Measurements from ENCODE around the gene PLEKHS1.
"Not testable (repeated sequence)": the region's sequence is repeated elsewhere in the genome, so short reads cannot be mapped to it uniquely, and the experiment has no call there.

The PLEKHS1 gene

GRCh38 chr10:113770346-113770745, 18.9 kb downstream of the PLEKHS1 start:
- no peak for DNase-seq (ENCODE audit: extremely low read depth, low read depth)
- TF ChIP-seq CTCF (IDR thresholded peaks at IDR 0.05; ENCODE audit: low read depth, low read length): no peak

GRCh38 chr10:113771131-113771530, 19.6 kb downstream of the PLEKHS1 start:
- not testable (repeated sequence) for DNase-seq (ENCODE audit: extremely low read depth, low read depth)

- no peak for TF ChIP-seq CTCF (IDR thresholded peaks at IDR 0.05; ENCODE audit: low read depth, low read length)
- no peak for DNase-seq (ENCODE audit: extremely low read depth, low read depth)
Measured at GRCh38 chr10:113775686-113776294, 24.3 kb downstream of the PLEKHS1 start.

GRCh38 chr10:113776553-113776952, 25.1 kb downstream of the PLEKHS1 start:
- DNase-seq (ENCODE audit: extremely low read depth, low read depth): no peak

GRCh38 chr10:113780681-113781250, 29.3 kb downstream of the PLEKHS1 start:
- DNase-seq (ENCODE audit: extremely low read depth, low read depth): no peak
- no peak; the same call in 1 of the 2 replicates for TF ChIP-seq CTCF (IDR thresholded peaks at IDR 0.05; ENCODE audit: low read depth, low read length)

More at GRCh38 chr10:113776553-113776952, 25.1 kb downstream of the PLEKHS1 start:
- no peak for TF ChIP-seq CTCF (IDR thresholded peaks at IDR 0.05; ENCODE audit: low read depth, low read length)

GRCh38 chr10:113782367-113782766, 30.9 kb downstream of the PLEKHS1 start:
- DNase-seq (ENCODE audit: extremely low read depth, low read depth): no peak
- no peak for TF ChIP-seq CTCF (IDR thresholded peaks at IDR 0.05; ENCODE audit: low read depth, low read length)

GRCh38 chr10:113782986-113783704, 31.7 kb downstream of the PLEKHS1 start:
- DNase-seq (ENCODE audit: extremely low read depth, low read depth): no peak
- no peak for TF ChIP-seq CTCF (IDR thresholded peaks at IDR 0.05; ENCODE audit: low read depth, low read length)
